ENCODE data around the gene ADPRS.

DNA sequence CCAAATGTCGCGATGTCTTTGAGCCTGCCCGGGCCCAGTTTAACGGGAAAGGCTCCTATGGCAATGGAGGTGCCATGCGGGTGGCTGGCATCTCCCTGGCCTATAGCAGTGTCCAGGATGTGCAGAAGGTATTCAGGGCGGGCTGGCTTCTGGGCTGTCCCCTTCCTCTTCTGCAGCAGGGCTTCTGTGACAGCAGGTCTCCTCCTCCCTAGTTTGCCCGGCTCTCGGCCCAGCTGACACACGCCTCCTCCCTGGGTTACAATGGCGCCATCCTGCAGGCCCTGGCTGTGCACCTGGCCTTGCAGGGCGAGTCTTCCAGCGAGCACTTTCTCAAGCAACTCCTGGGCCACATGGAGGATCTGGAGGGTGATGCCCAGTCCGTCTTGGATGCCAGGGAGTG lies 3.0 kb downstream of the ADPRS start:
- TF ChIP-seq, protein P1, sequence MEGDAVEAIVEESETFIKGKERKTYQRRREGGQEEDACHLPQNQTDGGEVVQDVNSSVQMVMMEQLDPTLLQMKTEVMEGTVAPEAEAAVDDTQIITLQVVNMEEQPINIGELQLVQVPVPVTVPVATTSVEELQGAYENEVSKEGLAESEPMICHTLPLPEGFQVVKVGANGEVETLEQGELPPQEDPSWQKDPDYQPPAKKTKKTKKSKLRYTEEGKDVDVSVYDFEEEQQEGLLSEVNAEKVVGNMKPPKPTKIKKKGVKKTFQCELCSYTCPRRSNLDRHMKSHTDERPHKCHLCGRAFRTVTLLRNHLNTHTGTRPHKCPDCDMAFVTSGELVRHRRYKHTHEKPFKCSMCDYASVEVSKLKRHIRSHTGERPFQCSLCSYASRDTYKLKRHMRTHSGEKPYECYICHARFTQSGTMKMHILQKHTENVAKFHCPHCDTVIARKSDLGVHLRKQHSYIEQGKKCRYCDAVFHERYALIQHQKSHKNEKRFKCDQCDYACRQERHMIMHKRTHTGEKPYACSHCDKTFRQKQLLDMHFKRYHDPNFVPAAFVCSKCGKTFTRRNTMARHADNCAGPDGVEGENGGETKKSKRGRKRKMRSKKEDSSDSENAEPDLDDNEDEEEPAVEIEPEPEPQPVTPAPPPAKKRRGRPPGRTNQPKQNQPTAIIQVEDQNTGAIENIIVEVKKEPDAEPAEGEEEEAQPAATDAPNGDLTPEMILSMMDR (IDR thresholded peaks at IDR 0.05; ENCODE audit: insufficient read depth, low read depth, low read length): no peak
- no peak for TF ChIP-seq EZH2 (IDR thresholded peaks at IDR 0.05; ENCODE audit: insufficient read depth, low read length)

All from astrocyte (in vitro differentiated cells and primary cell).